IMR-90 (cell line): Measurements from ENCODE around the gene HSF2. TPM values are rescaled to one million over a fixed set of nuclear protein-coding genes. Genes with fewer than 3 reads are reported as not detected.

Experiments
- ATAC-seq: fragments of 200-7000 bp; cut with Tn5 transposase; 2 replicates; pipeline ENCODE4 v1.9.1; 2020; ENCODE audit warnings: low read depth, mild to moderate bottlenecking, moderate library complexity
- BruUV-seq: library from RNA; stranded (reverse); fragments of 400-500 nt; replicated peaks from 2 replicates; lab custom pipeline; 2021; lab: Mats Ljungman, UMichigan
- CTCF ChIA-PET: fragments of 300-600 bp; formaldehyde crosslinking; extraction: SDS; loops from one replicate; lab custom pipeline; 2021; ENCODE audit warnings: antibody characterized with exemption; lab: Yijun Ruan, JAX
- POLR2A ChIA-PET: fragments of 300-600 bp; sonication (Branson Sonifier 250); formaldehyde crosslinking; loops from one replicate; lab custom pipeline; 2022; ENCODE audit warnings: antibody characterized with exemption; ENCODE audit not compliant: unreplicated experiment; lab: Charles Lee
- DNase-seq: peaks from one replicate; pipeline ENCODE4 v3.0.0; 2013
- H2AFZ ChIP-seq: replicated peaks from 2 replicates; pipeline ENCODE3; 2013; ENCODE audit warnings: low read length, mild to moderate bottlenecking; ENCODE audit not compliant: poor library complexity
- H2AK5ac ChIP-seq: 2 replicates; pipeline ENCODE4 v1.6.1; 2013; ENCODE audit warnings: low read depth, low read length, inconsistent platforms
- H2AK9ac ChIP-seq: replicated peaks from 2 replicates; pipeline ENCODE3; 2013; ENCODE audit warnings: mild to moderate bottlenecking, low read depth, low read length, moderate library complexity; ENCODE audit not compliant: poor library complexity
- H2BK120ac ChIP-seq: 2 replicates; pipeline ENCODE4 v1.6.1; 2013; ENCODE audit warnings: low read depth, low read length, inconsistent platforms
- H2BK15ac ChIP-seq: 3 replicates; pipeline ENCODE4 v1.6.1; 2013; ENCODE audit warnings: low read depth, low read length, inconsistent platforms
- H2BK20ac ChIP-seq: 2 replicates; pipeline ENCODE4 v1.6.1; 2013; ENCODE audit warnings: low read depth, mild to moderate bottlenecking, inconsistent platforms, low read length, moderate library complexity
- H2BK5ac ChIP-seq: 2 replicates; pipeline ENCODE4 v1.6.1; 2013; ENCODE audit warnings: mild to moderate bottlenecking, low read depth, low read length, inconsistent platforms; ENCODE audit not compliant: poor library complexity, severe bottlenecking
- H3K14ac ChIP-seq: replicated peaks from 2 replicates; pipeline ENCODE4 v1.6.1; 2013; ENCODE audit warnings: low read depth, low read length, inconsistent platforms
- H3K18ac ChIP-seq: 2 replicates; pipeline ENCODE4 v1.6.1; 2013; ENCODE audit warnings: low read depth, low read length, control low read depth
- H3K23ac ChIP-seq: 2 replicates; pipeline ENCODE4 v1.6.1; 2013; ENCODE audit warnings: low read depth, low read length, inconsistent platforms
- H3K27ac ChIP-seq: 2 replicates; pipeline ENCODE4 v1.5.1; 2013; ENCODE audit warnings: mild to moderate bottlenecking, control low read depth, low read length; ENCODE audit not compliant: insufficient read depth
- H3K27me3 ChIP-seq: 2 replicates; pipeline ENCODE4 v1.6.1; 2013; ENCODE audit warnings: low read length; ENCODE audit not compliant: control insufficient read depth, insufficient read depth
- H3K36me3 ChIP-seq: 2 replicates; pipeline ENCODE4 v1.6.1; 2013; ENCODE audit warnings: low read length, mixed read lengths; ENCODE audit not compliant: control insufficient read depth, insufficient read depth
- H3K4ac ChIP-seq: 2 replicates; pipeline ENCODE4 v1.6.1; 2013; ENCODE audit warnings: low read depth, low read length, inconsistent platforms
- H3K4me1 ChIP-seq: 2 replicates; pipeline ENCODE4 v1.6.1; 2013; ENCODE audit warnings: low read length, mixed read lengths; ENCODE audit not compliant: control insufficient read depth, insufficient read depth
- H3K4me2 ChIP-seq: 2 replicates; pipeline ENCODE4 v1.6.1; 2013; ENCODE audit warnings: low read depth, mild to moderate bottlenecking, control low read depth, low read length, moderate library complexity
- H3K4me3 ChIP-seq: 2 replicates; pipeline ENCODE4 v1.5.1; 2013; ENCODE audit warnings: low read depth, mild to moderate bottlenecking, control low read depth, low read length, moderate library complexity; ENCODE audit not compliant: insufficient read depth
- H3K56ac ChIP-seq: 2 replicates; pipeline ENCODE4 v1.6.1; 2013; ENCODE audit warnings: low read length, inconsistent platforms; ENCODE audit not compliant: insufficient read depth; ENCODE audit errors: extremely low read depth
- H3K79me1 ChIP-seq, 2 experiments: 2 replicates each; pipeline ENCODE4 v1.6.1; 2013; ENCODE audit warnings: low read length in 2 of 2, inconsistent platforms in 1 of 2, low read depth in 1 of 2
- H3K9ac ChIP-seq: 2 replicates; pipeline ENCODE4 v1.6.1; 2013; ENCODE audit warnings: low read depth, low read length, control low read depth
- H3K9me1 ChIP-seq: 2 replicates; pipeline ENCODE4 v1.6.1; 2013; ENCODE audit warnings: low read length, inconsistent platforms; ENCODE audit not compliant: insufficient read depth
- H3K9me3 ChIP-seq: 2 replicates; pipeline ENCODE4 v1.6.1; 2013; ENCODE audit warnings: low read length; ENCODE audit not compliant: control insufficient read depth, insufficient read depth
- H4K20me1 ChIP-seq: 2 replicates; pipeline ENCODE4 v1.6.1; 2013; ENCODE audit warnings: low read length, inconsistent platforms; ENCODE audit not compliant: insufficient read depth
- H4K5ac ChIP-seq: 2 replicates; pipeline ENCODE4 v1.6.1; 2013; ENCODE audit warnings: mild to moderate bottlenecking, low read depth, low read length, control low read depth
- H4K8ac ChIP-seq, 2 experiments: 2 replicates each; pipeline ENCODE4 v1.6.1; 2013; ENCODE audit warnings: low read depth in 2 of 2, low read length in 2 of 2, control low read depth in 1 of 2, inconsistent platforms in 1 of 2
- H4K91ac ChIP-seq: 2 replicates; pipeline ENCODE4 v1.6.1; 2013; ENCODE audit warnings: low read depth, low read length, inconsistent platforms; ENCODE audit not compliant: insufficient read depth
- BHLHE40 ChIP-seq: fragments of 150-350 bp; IDR thresholded peaks from 2 replicates; pipeline ENCODE4 v1.6.1; 2016; ENCODE audit warnings: mild to moderate bottlenecking, low read depth, low read length
- CEBPB ChIP-seq: IDR thresholded peaks from 2 replicates; pipeline ENCODE4 v1.6.1; 2012; ENCODE audit warnings: low read depth, low read length, improper control_type of control experiment
- CHD1 ChIP-seq: IDR thresholded peaks from 2 replicates; pipeline ENCODE4 v1.6.1; 2012; ENCODE audit warnings: low read depth, low read length, improper control_type of control experiment
- FOS ChIP-seq: fragments of 150-350 bp; IDR thresholded peaks from 2 replicates; pipeline ENCODE4 v1.6.1; 2016; ENCODE audit warnings: low read depth, low read length
- MAFK ChIP-seq: IDR thresholded peaks from 2 replicates; pipeline ENCODE4 v1.6.1; 2012; ENCODE audit warnings: low read depth, low read length, improper control_type of control experiment
- MAZ ChIP-seq: IDR thresholded peaks from 2 replicates; pipeline ENCODE4 v1.6.1; 2012; ENCODE audit warnings: low read depth, mild to moderate bottlenecking, low read length, improper control_type of control experiment, moderate library complexity, borderline replicate concordance
- MXI1 ChIP-seq: IDR thresholded peaks from 2 replicates; pipeline ENCODE4 v1.6.1; 2012; ENCODE audit warnings: low read depth, mild to moderate bottlenecking, low read length, moderate library complexity, borderline replicate concordance
- NFE2L2 ChIP-seq: fragments of 150-350 bp; IDR thresholded peaks from 2 replicates; pipeline ENCODE4 v1.6.1; 2016; ENCODE audit warnings: low read depth, mild to moderate bottlenecking, low read length
- POLR2A ChIP-seq: IDR thresholded peaks from 2 replicates; pipeline ENCODE4 v1.6.1; 2012; ENCODE audit warnings: mild to moderate bottlenecking, low read depth, low read length
- RAD21 ChIP-seq: IDR thresholded peaks from 2 replicates; pipeline ENCODE4 v1.6.1; 2012; ENCODE audit warnings: low read length, improper control_type of control experiment
- RCOR1 ChIP-seq: IDR thresholded peaks from 2 replicates; pipeline ENCODE4 v1.6.1; 2012; ENCODE audit warnings: mild to moderate bottlenecking, low read length, improper control_type of control experiment; ENCODE audit not compliant: insufficient replicate concordance
- RFX5 ChIP-seq: IDR thresholded peaks from 2 replicates; pipeline ENCODE4 v1.8.0; 2012; ENCODE audit warnings: low read depth, mild to moderate bottlenecking, low read length, moderate library complexity
- SMC3 ChIP-seq: fragments of 150-350 bp; IDR thresholded peaks from 2 replicates; pipeline ENCODE4 v1.6.1; 2016; ENCODE audit warnings: low read depth, mild to moderate bottlenecking, antibody characterized with exemption, low read length, moderate library complexity
- WGBS, 2 experiments: methylation state at CpG; one replicate each; pipeline versions ENCODE4 v1.1.5 to v1.1.7; 2013; ENCODE audit warnings: missing lambda C conversion rate in 2 of 2; ENCODE audit not compliant: insufficient read length in 1 of 2; ENCODE audit errors: extremely low coverage in 2 of 2; 5-methylcytosine and 5-hydroxymethylcytosine counted together
- dilution Hi-C: fragments of 300-500 bp; cut with HindIII; formaldehyde crosslinking; loops from one replicate; pipeline ENCODE4 v1.14.3; 2018; ENCODE audit warnings: low sequenced_read_pairs; ENCODE audit not compliant: unreplicated experiment
- in situ Hi-C: fragments of 300-500 bp; cut with MboI; formaldehyde crosslinking; loops from 3 replicates; pipeline ENCODE4 v1.14.3; 2019; ENCODE audit warnings: low sequenced_read_pairs, inconsistent platforms, mixed read lengths
- intact Hi-C: fragments of 100-400 bp; cut with micrococcal nuclease; formaldehyde crosslinking; loops from 2 replicates; pipeline ENCODE4 v1.10.0; 2022
- polyA plus RNA-seq, 3 experiments: library from polyadenylated mRNA; depleted of rRNA; stranded (reverse); fragments of >200 nt; gene quantifications; 2 replicates each; pipeline ENCODE4 v1.2.3, GENCODE V29; 2012; ENCODE audit warnings: low replicate concordance in 1 of 3
- total RNA-seq: library from RNA; depleted of rRNA; stranded (reverse); fragments of >200 nt; gene quantifications from 2 replicates; pipeline ENCODE4 v1.2.3, GENCODE V29; 2012
- TF ChIP-seq, protein P1 (sequence below): fragments of 150-350 bp; IDR thresholded peaks from 2 replicates; pipeline ENCODE4 v1.6.1; 2017; ENCODE audit warnings: mild to moderate bottlenecking, antibody characterized with exemption, low read length, low read depth
- TF ChIP-seq, protein P2 (sequence below): fragments of 150-350 bp; IDR thresholded peaks from 2 replicates; pipeline ENCODE4 v1.6.1; 2016; ENCODE audit warnings: low read depth, mild to moderate bottlenecking, low read length, moderate library complexity, borderline replicate concordance
- TF ChIP-seq, protein P3 (sequence below): conservative IDR thresholded peaks from 2 replicates; pipeline ENCODE4 v1.5.1; 2012; ENCODE audit warnings: mild to moderate bottlenecking, low read depth, low read length, improper control_type of control experiment

The HSF2 gene
- total and polyA plus RNA-seq, 2 of the 4 experiments (the other 2 are of a cell fraction) = 17.6 to 28.9 TPM

DNA sequence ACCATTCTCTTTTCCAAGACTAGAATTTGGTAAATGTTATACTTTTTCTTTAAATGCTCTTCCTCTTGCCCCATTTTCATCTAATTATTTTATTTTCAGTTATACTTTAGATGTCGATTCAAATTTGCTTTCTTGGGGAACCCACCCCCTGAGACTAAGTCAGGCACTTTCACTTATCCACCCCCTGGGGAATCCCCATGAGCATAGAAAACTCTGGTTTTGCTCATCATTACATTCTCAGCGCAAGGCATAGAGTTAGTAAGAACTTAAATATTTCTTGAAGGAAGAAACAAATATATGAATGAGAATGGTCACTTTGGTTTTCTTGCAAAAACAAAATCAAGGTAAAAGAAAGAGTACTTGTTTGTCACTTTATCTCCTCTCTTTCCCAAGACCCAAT lies 25.1 kb upstream of the HSF2 start:
- ChIA-PET POLR2A (no interaction called here), CTCF (no interaction called here)
- in situ Hi-C loops (no loop called here), intact Hi-C loops (no loop called here), dilution Hi-C loops (no loop called here)
- Histone ChIP-seq H3K4me2 (no peak overlapping the region), H3K27ac (no peak overlapping the region), H3K56ac (no peak overlapping the region), H3K27me3 (no peaks in the 10 kb centered on the region), H3K9me1 (no peaks in the 10 kb centered on the region), H3K36me3 (no peaks in the 10 kb centered on the region), H4K91ac (no peak overlapping the region), H3K9me3 (no peaks in the 10 kb centered on the region), H3K14ac (no peak overlapping the region), H2AK9ac (no peak overlapping the region), H2BK5ac (no peak overlapping the region), H2BK15ac (no peak overlapping the region), H4K5ac (no peak overlapping the region), H2AFZ (no peak overlapping the region), H3K9ac (no peak overlapping the region), H4K20me1 (no peaks in the 10 kb centered on the region), H3K4ac (no peak overlapping the region), H3K4me3 (no peak overlapping the region), H3K23ac (no peak overlapping the region), H2AK5ac (no peak overlapping the region), H3K79me1 (no peaks in the 10 kb centered on the region), H2BK120ac (no peak overlapping the region), H4K8ac (no peak overlapping the region), H3K18ac (no peak overlapping the region), H2BK20ac (no peak overlapping the region), H3K4me1 (no peaks in the 10 kb centered on the region)
- BruUV-seq = no TSS peak
- WGBS, 2 experiments = no CpG with 5 or more reads among the region's 2 CpGs
- TF ChIP-seq, protein P1, sequence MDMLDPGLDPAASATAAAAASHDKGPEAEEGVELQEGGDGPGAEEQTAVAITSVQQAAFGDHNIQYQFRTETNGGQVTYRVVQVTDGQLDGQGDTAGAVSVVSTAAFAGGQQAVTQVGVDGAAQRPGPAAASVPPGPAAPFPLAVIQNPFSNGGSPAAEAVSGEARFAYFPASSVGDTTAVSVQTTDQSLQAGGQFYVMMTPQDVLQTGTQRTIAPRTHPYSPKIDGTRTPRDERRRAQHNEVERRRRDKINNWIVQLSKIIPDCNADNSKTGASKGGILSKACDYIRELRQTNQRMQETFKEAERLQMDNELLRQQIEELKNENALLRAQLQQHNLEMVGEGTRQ = no peak
- TF ChIP-seq MAFK (no peak), NFE2L2 (no peak), FOS (no peak), SMC3 (no peak), MXI1 (no peak), RFX5 (no peak), CEBPB (no peak), CHD1 (no peak), RAD21 (no peak), BHLHE40 (no peak), MAZ (no peak), RCOR1 (no peak), POLR2A (no peak)
- TF ChIP-seq, protein P2, sequence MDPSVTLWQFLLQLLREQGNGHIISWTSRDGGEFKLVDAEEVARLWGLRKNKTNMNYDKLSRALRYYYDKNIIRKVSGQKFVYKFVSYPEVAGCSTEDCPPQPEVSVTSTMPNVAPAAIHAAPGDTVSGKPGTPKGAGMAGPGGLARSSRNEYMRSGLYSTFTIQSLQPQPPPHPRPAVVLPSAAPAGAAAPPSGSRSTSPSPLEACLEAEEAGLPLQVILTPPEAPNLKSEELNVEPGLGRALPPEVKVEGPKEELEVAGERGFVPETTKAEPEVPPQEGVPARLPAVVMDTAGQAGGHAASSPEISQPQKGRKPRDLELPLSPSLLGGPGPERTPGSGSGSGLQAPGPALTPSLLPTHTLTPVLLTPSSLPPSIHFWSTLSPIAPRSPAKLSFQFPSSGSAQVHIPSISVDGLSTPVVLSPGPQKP = no peak
- TF ChIP-seq, protein P3, sequence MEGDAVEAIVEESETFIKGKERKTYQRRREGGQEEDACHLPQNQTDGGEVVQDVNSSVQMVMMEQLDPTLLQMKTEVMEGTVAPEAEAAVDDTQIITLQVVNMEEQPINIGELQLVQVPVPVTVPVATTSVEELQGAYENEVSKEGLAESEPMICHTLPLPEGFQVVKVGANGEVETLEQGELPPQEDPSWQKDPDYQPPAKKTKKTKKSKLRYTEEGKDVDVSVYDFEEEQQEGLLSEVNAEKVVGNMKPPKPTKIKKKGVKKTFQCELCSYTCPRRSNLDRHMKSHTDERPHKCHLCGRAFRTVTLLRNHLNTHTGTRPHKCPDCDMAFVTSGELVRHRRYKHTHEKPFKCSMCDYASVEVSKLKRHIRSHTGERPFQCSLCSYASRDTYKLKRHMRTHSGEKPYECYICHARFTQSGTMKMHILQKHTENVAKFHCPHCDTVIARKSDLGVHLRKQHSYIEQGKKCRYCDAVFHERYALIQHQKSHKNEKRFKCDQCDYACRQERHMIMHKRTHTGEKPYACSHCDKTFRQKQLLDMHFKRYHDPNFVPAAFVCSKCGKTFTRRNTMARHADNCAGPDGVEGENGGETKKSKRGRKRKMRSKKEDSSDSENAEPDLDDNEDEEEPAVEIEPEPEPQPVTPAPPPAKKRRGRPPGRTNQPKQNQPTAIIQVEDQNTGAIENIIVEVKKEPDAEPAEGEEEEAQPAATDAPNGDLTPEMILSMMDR = no peak
- ATAC-seq (no peak), DNase-seq (no peak)
